ENCODE results near the gene DNAJC15.

The DNAJC15 gene

DNA sequence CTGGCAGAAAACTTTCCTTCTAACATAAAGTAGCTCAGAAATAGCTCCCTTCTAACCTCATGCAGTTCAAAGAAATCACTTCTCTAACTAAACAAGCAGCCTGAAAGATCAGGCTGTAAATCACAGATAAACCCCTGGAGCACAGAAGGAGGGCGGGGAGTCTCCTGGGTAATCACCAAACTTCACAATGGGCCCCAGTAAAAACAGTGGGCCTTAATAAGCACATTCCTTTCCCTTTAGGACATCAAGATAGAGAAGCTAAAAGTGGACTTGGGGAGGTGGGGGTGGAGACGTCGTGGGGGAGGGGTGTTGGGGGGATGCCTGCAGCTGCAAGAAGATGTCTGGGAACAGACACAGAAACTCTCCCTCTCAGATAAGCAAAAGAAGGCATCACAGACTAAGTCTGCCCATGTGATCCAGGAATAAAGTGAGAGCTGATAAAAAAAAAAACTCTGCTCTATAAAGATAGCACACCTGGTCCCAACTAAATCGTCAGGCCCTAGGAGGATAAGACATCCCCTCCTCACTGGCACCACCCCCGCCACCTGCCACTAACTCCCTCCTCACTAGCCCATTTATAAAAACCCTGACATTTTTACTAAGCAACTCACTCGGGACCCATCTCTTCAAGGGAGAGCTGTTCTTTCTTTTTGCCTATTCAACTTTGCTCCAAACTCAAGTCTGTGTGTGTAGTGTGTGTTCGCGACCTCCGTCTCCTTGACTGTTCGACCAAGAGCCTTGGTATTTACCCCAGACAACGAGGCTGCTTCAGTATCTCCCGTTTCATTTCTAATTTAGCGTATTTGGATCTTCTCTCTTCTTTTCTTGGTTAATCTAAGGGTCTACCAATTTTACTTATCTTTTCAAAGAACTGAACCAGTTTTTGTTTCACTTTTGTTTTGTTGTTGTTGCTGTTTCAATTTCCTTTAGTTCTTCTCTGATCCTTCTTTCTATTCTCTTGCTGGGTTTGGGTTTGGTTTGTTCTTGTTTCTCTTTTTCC lies 31.7 kb downstream of the DNAJC15 start (continued):
- TF ChIP-seq, protein P1, sequence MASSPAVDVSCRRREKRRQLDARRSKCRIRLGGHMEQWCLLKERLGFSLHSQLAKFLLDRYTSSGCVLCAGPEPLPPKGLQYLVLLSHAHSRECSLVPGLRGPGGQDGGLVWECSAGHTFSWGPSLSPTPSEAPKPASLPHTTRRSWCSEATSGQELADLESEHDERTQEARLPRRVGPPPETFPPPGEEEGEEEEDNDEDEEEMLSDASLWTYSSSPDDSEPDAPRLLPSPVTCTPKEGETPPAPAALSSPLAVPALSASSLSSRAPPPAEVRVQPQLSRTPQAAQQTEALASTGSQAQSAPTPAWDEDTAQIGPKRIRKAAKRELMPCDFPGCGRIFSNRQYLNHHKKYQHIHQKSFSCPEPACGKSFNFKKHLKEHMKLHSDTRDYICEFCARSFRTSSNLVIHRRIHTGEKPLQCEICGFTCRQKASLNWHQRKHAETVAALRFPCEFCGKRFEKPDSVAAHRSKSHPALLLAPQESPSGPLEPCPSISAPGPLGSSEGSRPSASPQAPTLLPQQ (tag by site-specific recombination; IDR thresholded peaks at IDR 0.05) = no peak
- no peak for TF ChIP-seq ZNF830 (tag by site-specific recombination; IDR thresholded peaks at IDR 0.05; ENCODE audit: low read depth)
- TF ChIP-seq IKZF3 (tag by site-specific recombination; IDR thresholded peaks at IDR 0.05) = peak; percentile 93
- no peak for TF ChIP-seq ZNF175 (tag by site-specific recombination; IDR thresholded peaks at IDR 0.05)
- TF ChIP-seq, protein P2, sequence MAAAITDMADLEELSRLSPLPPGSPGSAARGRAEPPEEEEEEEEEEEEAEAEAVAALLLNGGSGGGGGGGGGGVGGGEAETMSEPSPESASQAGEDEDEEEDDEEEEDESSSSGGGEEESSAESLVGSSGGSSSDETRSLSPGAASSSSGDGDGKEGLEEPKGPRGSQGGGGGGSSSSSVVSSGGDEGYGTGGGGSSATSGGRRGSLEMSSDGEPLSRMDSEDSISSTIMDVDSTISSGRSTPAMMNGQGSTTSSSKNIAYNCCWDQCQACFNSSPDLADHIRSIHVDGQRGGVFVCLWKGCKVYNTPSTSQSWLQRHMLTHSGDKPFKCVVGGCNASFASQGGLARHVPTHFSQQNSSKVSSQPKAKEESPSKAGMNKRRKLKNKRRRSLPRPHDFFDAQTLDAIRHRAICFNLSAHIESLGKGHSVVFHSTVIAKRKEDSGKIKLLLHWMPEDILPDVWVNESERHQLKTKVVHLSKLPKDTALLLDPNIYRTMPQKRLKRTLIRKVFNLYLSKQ (tag by site-specific recombination; IDR thresholded peaks at IDR 0.05; ENCODE audit: borderline replicate concordance) = no peak
- TF ChIP-seq ZNF184 (tag by site-specific recombination; IDR thresholded peaks at IDR 0.05) = no peak
- TF ChIP-seq ZNF792 (tag by site-specific recombination; IDR thresholded peaks at IDR 0.05) = no peak
- no peak for TF ChIP-seq BCL11A (tag by site-specific recombination; IDR thresholded peaks at IDR 0.05; ENCODE audit: low read depth)
- peak; percentile 32 for TF ChIP-seq ZFHX2 (tag by site-specific recombination; conservative IDR thresholded peaks at IDR 0.05)
- TF ChIP-seq OSR2 (tag by site-specific recombination; IDR thresholded peaks at IDR 0.05) = peak; percentile 89
- TF ChIP-seq ZNF24 (tag by site-specific recombination; IDR thresholded peaks at IDR 0.05) = peak; percentile 66; the same call in 1 of the 2 replicates
- no peak for TF ChIP-seq REPIN1 (tag by site-specific recombination; IDR thresholded peaks at IDR 0.05; ENCODE audit: low read depth)
- peak; percentile 84 for TF ChIP-seq ZSCAN30 (tag by site-specific recombination; IDR thresholded peaks at IDR 0.05)
- TF ChIP-seq GLI2 (tag by site-specific recombination; IDR thresholded peaks at IDR 0.05; ENCODE audit: borderline replicate concordance, low read depth) = peak; percentile 65; the same call in 1 of the 2 replicates
- peak; percentile 39; the same call in 1 of the 2 replicates for TF ChIP-seq ZNF596 (tag by site-specific recombination; IDR thresholded peaks at IDR 0.05)
- no peak for TF ChIP-seq ZNF416 (tag by site-specific recombination; IDR thresholded peaks at IDR 0.05)
- no peak for TF ChIP-seq SALL2 (tag by site-specific recombination; IDR thresholded peaks at IDR 0.05; ENCODE audit: borderline replicate concordance)
- TF ChIP-seq ZNF404 (tag by site-specific recombination; IDR thresholded peaks at IDR 0.05) = no peak
- no peak for TF ChIP-seq ZNF707 (tag by site-specific recombination; IDR thresholded peaks at IDR 0.05)
- peak; percentile 79 for TF ChIP-seq ZNF423 (tag by site-specific recombination; IDR thresholded peaks at IDR 0.05)
- TF ChIP-seq ZNF558 (tag by site-specific recombination; IDR thresholded peaks at IDR 0.05) = no peak; the same call in 1 of the 2 replicates
- no peak for TF ChIP-seq ZNF785 (tag by site-specific recombination; IDR thresholded peaks at IDR 0.05)
- 0 out of 2 replicates have a peak, but pooled peaks have one; percentile 42 for TF ChIP-seq KLF16 (tag by site-specific recombination; IDR thresholded peaks at IDR 0.05)
- TF ChIP-seq ZNF621 (tag by site-specific recombination; IDR thresholded peaks at IDR 0.05) = no peak
- TF ChIP-seq ZNF16 (tag by site-specific recombination; IDR thresholded peaks at IDR 0.05; ENCODE audit: low read depth) = no peak
- TF ChIP-seq ZNF391 (tag by site-specific recombination; IDR thresholded peaks at IDR 0.05; ENCODE audit: borderline replicate concordance, low read depth) = no peak
- no peak for TF ChIP-seq ZFP41 (tag by site-specific recombination; IDR thresholded peaks at IDR 0.05; ENCODE audit: borderline replicate concordance)
- TF ChIP-seq ZNF19 (tag by site-specific recombination; IDR thresholded peaks at IDR 0.05; ENCODE audit: low read depth) = no peak
- TF ChIP-seq GLIS2 (tag by site-specific recombination; IDR thresholded peaks at IDR 0.05) = peak; percentile 44; the same call in 1 of the 2 replicates
- no peak for TF ChIP-seq ZNF248 (tag by site-specific recombination; IDR thresholded peaks at IDR 0.05)
- TF ChIP-seq, protein P3, sequence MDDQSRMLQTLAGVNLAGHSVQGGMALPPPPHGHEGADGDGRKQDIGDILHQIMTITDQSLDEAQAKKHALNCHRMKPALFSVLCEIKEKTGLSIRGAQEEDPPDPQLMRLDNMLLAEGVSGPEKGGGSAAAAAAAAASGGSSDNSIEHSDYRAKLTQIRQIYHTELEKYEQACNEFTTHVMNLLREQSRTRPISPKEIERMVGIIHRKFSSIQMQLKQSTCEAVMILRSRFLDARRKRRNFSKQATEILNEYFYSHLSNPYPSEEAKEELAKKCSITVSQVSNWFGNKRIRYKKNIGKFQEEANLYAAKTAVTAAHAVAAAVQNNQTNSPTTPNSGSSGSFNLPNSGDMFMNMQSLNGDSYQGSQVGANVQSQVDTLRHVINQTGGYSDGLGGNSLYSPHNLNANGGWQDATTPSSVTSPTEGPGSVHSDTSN (CRISPR knock-in tag; IDR thresholded peaks at IDR 0.05) = no peak
- TF ChIP-seq ZNF623 (tag by site-specific recombination; IDR thresholded peaks at IDR 0.05) = no peak
- TF ChIP-seq WT1 (tag by site-specific recombination; IDR thresholded peaks at IDR 0.05) = peak; percentile 82
- peak; percentile 78; the same call in 1 of the 2 replicates for TF ChIP-seq ZFP69B (tag by site-specific recombination; IDR thresholded peaks at IDR 0.05)
- TF ChIP-seq ZNF76 (tag by site-specific recombination; IDR thresholded peaks at IDR 0.05; ENCODE audit: borderline replicate concordance, low read depth) = no peak
- no peak for TF ChIP-seq ZNF585B (tag by site-specific recombination; IDR thresholded peaks at IDR 0.05)
- peak; percentile 61; the same call in 1 of the 2 replicates for TF ChIP-seq KLF7 (tag by site-specific recombination; IDR thresholded peaks at IDR 0.05; ENCODE audit: borderline replicate concordance)
- no peak for TF ChIP-seq ZNF624 (tag by site-specific recombination; IDR thresholded peaks at IDR 0.05)

Measured in HEK293 (cell line).